G401 (cell line): ENCODE data around the gene EXOSC10. TPM values are rescaled to one million over a fixed set of nuclear protein-coding genes. Genes with fewer than 3 reads are reported as not detected.
"Not testable (repeated sequence)": the region's sequence is repeated elsewhere in the genome, so short reads cannot be mapped to it uniquely, and the experiment has no call there.

Experiments used
- DNase-seq: peaks from one replicate; pipeline ENCODE4 v3.0.0-alpha.2; 2015; ENCODE audit warnings: low spot score
- in situ Hi-C: cut with HindIII; loops from 2 replicates; pipeline ENCODE4 v1.10.0; 2016; ENCODE audit warnings: low sequenced_read_pairs, mixed read lengths
- total RNA-seq: library from RNA; depleted of rRNA; stranded (reverse); fragments of >200 nt; shearing (Covaris generic); gene quantifications from 2 replicates; pipeline ENCODE4 v1.2.3, GENCODE V29; 2014; rRNA removed

The EXOSC10 gene
- total RNA-seq, 1 experiment from 2014 or later: 61.7 TPM

DNA sequence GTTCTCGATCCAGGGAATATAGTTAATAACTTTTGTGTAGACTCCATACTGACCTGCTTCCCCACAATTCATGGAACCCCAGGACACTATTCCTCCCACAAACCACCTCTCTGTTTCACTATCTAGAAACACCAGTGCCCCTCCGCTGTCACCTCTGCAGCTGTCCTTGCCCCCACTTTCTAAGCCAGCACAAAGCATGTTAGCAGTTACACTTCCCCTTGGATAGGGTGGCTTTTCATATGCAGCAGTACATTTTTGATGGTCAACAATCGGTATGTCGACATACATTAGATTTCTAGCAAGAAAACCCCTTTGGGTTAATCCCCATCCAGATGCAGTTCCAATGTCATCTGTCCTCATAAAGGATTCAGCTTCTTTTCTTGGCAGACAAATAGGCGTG lies 72.8 kb downstream of the EXOSC10 start:
- in situ Hi-C loops: no loop called here
- DNase-seq: no peak

DNA sequence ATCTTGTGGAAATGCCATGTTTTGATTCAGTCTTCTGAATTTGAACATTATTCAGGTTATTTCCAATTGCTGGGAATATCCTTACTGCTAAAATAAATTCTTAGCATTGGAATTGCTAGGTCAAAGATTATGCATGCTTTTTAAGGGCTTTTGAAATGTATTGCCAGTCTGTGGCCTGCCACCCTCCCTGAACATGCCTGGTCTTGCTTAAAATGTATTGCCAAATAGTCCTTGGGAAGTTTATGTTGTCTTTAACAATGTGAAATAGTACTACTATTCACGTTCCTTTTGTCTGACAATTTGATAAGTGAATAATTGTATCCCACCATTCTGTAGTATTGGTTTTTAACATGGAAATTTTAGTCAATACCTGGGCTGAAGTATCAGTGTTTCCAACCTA lies 73.6 kb downstream of the EXOSC10 start:
- in situ Hi-C loops: no loop called here
- DNase-seq: no peak

DNA sequence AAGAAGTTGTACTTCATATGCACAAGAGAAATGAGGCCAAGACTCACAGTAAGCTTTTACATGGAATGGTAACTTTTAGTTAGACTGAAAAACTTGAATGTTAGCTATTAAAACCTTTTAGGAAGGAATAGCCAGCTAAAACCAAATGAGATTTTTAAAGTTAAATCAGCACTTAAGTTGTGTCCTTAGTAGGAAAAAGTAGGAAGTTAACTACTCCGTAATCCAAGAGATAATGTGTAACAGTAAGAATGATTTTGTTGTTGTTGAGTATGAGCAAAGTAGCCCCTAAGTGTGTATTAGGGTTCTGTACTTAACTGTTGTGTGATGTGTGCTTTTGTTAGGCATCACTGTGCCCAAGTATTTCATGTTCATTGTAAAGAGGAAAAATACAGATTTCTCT lies 74.1 kb downstream of the EXOSC10 start:
- in situ Hi-C loops: no loop called here
- no peak for DNase-seq

DNA sequence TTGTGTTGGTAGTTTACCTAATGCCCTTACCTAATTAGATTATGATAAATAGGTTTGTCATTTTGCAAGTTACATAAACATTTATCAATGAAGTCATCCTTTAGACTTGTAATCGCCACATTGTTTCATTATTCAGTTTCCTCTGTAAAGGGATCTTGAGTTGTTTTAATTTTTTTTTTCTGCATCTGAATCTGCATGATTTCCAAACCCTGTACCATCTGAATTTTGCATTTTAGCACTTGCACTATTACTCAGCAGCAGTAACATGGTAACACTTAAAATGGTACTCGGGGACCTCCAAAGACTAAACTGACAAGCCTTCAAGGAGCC lies 74.8 kb downstream of the EXOSC10 start:
- DNase-seq: no peak
- in situ Hi-C loops: no loop called here

DNA sequence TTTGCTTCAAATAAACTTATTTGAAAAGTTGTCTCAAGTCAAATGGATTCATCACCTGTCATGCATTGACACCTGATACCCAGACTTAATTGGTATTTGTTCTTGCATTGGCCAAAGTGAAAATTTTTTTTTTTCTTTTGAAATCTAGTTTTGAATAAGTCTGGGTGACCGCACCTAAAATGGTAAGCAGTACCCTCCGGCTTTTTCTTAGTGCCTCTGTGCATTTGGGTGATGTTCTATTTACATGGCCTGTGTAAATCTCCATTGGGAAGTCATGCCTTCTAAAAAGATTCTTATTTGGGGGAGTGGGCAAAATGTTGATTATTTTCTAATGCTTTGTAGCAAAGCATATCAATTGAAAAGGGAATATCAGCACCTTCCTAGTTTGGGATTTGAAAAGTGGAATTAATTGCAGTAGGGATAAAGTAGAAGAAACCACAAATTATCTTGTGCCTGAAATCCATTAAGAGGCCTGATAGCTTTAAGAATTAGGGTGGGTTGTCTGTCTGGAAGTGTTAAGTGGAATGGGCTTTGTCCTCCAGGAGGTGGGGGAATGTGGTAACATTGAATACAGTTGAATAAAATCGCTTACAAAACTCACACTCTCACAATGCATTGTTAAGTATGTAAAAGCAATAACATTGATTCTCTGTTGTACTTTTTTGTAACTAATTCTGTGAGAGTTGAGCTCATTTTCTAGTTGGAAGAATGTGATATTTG lies 75.4 kb downstream of the EXOSC10 start:
- in situ Hi-C loops: no loop called here
- no peak for DNase-seq

DNA sequence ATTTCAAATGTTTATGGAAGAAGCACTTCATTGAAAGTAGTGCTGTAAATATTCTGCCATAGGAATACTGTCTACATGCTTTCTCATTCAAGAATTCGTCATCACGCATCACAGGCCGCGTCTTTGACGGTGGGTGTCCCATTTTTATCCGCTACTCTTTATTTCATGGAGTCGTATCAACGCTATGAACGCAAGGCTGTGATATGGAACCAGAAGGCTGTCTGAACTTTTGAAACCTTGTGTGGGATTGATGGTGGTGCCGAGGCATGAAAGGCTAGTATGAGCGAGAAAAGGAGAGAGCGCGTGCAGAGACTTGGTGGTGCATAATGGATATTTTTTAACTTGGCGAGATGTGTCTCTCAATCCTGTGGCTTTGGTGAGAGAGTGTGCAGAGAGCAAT lies 76.5 kb downstream of the EXOSC10 start:
- DNase-seq: no peak
- in situ Hi-C loops: no loop called here

DNA sequence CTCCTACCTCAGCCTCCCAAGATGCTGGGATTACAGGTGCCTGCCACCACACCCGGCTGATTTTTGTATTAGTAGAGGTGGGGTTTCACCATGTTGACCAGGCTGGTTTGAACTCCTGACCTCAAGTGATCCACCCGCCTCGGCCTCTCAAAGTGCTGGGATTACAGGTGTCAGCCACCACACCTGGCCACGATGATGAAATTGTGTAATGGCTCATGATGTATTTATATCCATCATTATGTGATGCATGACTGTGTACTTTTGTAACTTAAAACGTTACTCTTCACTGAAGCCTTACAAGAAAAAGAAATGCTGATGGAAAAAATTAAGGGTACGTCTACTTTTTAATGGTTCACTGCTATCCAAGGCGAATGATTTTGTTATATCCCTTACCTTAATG lies 79.7 kb downstream of the EXOSC10 start:
- in situ Hi-C loops: no loop called here
- no peak for DNase-seq

DNA sequence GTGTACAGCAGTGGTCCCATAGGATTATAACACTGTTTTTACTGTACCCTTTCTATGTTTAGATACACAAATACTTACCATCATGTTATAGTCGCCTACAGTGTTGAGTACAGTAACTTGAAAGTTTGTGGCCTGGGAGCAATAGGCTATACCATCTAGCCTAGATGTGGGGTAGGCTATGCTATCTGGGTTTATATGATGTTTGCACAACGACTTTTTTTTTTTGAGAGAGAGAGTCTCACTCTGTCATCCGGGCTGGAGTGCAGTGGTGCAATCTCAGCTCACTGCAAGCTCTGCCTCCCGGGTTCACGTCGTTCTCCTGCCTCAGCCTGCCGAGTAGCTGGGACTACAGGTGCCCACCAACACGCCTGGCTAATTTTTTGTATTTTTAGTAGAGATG lies 80.3 kb downstream of the EXOSC10 start:
- in situ Hi-C loops: not testable (repeated sequence)

More for the DNA sequence above, 80.3 kb downstream of the EXOSC10 start:
- not testable (repeated sequence) for DNase-seq

Other genes with a start within 250 kb of the EXOSC10 start
- 31.6 and 70.3 TPM in 2 replicates for gene TARDBP, start 87.2 kb downstream of the EXOSC10 start, total RNA-seq
- gene MASP2, start 52.6 kb downstream of the EXOSC10 start, total RNA-seq: not detected in 2 replicates
- gene SRM, start 39.9 kb downstream of the EXOSC10 start, total RNA-seq: 12.1 and 24.3 TPM in 2 replicates
- gene ANGPTL7, start 89.5 kb upstream of the EXOSC10 start, total RNA-seq: not detected in 2 replicates
- gene MTOR, start 162.7 kb upstream of the EXOSC10 start, total RNA-seq: 21.5 and 26.7 TPM in 2 replicates
- 10.8 and 16.2 TPM in 2 replicates for gene UBIAD1, start 173.3 kb upstream of the EXOSC10 start, total RNA-seq